Endothelial cell of umbilical vein (primary cell): Measurements from ENCODE around the gene U2AF1. TPM values are rescaled to one million over a fixed set of nuclear protein-coding genes. Genes with fewer than 3 reads are reported as not detected.
"Not testable (repeated sequence)": the region's sequence is repeated elsewhere in the genome, so short reads cannot be mapped to it uniquely, and the experiment has no call there.

Experiments used
- BruUV-seq: library from RNA; stranded (reverse); fragments of 400-500 nt; replicated peaks from 2 replicates; lab custom pipeline; 2021; lab: Mats Ljungman, UMichigan
- CTCF ChIA-PET: fragments of 300-600, 350-600 bp; sonication (Branson Sonifier 250); formaldehyde crosslinking; loops from one replicate; lab custom pipeline; 2021; ENCODE audit warnings: antibody characterized with exemption, inconsistent platforms; lab: Charles Lee
- POLR2A ChIA-PET: fragments of 300-600, 350-600 bp; sonication (Branson Sonifier 250); formaldehyde crosslinking; loops from one replicate; lab custom pipeline; 2021; ENCODE audit warnings: antibody characterized with exemption, inconsistent platforms; lab: Charles Lee
- DNase-seq: peaks from one replicate; pipeline ENCODE4 v3.0.0-alpha.2; 2011; ENCODE audit warnings: low read depth, low spot score
- FAIRE-seq: peaks from 2 replicates; lab custom pipeline; 2011; peaks lifted over from hg19 to GRCh38; lab: Jason Lieb, UNC
- H2AFZ ChIP-seq: 2 replicates; pipeline ENCODE4 v1.6.0; 2012; ENCODE audit warnings: low read depth, low read length, control low read depth, inconsistent platforms
- H3K27ac ChIP-seq: 2 replicates; pipeline ENCODE4 v1.5.1; 2011; ENCODE audit warnings: low read depth, mild to moderate bottlenecking, control low read depth, low read length, moderate library complexity; ENCODE audit not compliant: insufficient read depth
- H3K27me3 ChIP-seq, 2 experiments: 2 replicates each; pipeline versions ENCODE4 v1.6.0 to v1.6.1; 2011; ENCODE audit warnings: low read length in 2 of 2, mixed read lengths in 1 of 2; ENCODE audit not compliant: control insufficient read depth in 2 of 2, insufficient read depth in 2 of 2
- H3K36me3 ChIP-seq, 2 experiments: 2 replicates in 1 of 2; 3 replicates in 1 of 2; pipeline ENCODE4 v1.5.1; 2011; ENCODE audit warnings: low read length in 2 of 2, mild to moderate bottlenecking in 1 of 2, moderate library complexity in 1 of 2; ENCODE audit not compliant: control insufficient read depth in 2 of 2, insufficient read depth in 2 of 2; ENCODE audit errors: extremely low read depth in 1 of 2
- H3K4me1 ChIP-seq: 3 replicates; pipeline ENCODE4 v1.5.1; 2011; ENCODE audit warnings: mild to moderate bottlenecking, low read length; ENCODE audit not compliant: control insufficient read depth, insufficient read depth; ENCODE audit errors: extremely low read depth
- H3K4me2 ChIP-seq: 2 replicates; pipeline ENCODE4 v1.6.1; 2011; ENCODE audit warnings: low read length, control low read depth, mixed read lengths; ENCODE audit not compliant: insufficient read depth
- H3K4me3 ChIP-seq, 3 experiments: fragments of 200-600 bp in 1 of 3; sonication (generic), shearing (Covaris generic) in 1 of 3; replicated peaks in 1 of 3; 2 replicates each; pipeline ENCODE4 v1.5.1; 2011 to 2016; ENCODE audit warnings: control low read depth in 3 of 3, low read length in 3 of 3, mild to moderate bottlenecking in 2 of 3, inconsistent platforms in 1 of 3, low read depth in 1 of 3, moderate library complexity in 1 of 3; ENCODE audit not compliant: insufficient read depth in 1 of 3
- H3K79me2 ChIP-seq: 2 replicates; pipeline ENCODE4 v1.6.0; 2012; ENCODE audit warnings: low read length, inconsistent platforms; ENCODE audit not compliant: control insufficient read depth, insufficient read depth
- H3K9ac ChIP-seq: replicated peaks from 2 replicates; pipeline ENCODE3; 2011; ENCODE audit warnings: low read length, control low read depth; ENCODE audit not compliant: insufficient read depth; ENCODE audit errors: extremely low read depth
- H3K9me1 ChIP-seq: replicated peaks from 3 replicates; pipeline ENCODE4 v1.6.0; 2011; ENCODE audit warnings: mild to moderate bottlenecking, low read length; ENCODE audit not compliant: control insufficient read depth, insufficient read depth; ENCODE audit errors: extremely low read depth
- H3K9me3 ChIP-seq: replicated peaks from 2 replicates; pipeline ENCODE4 v1.5.1; 2012; ENCODE audit warnings: low read length, inconsistent platforms; ENCODE audit not compliant: control insufficient read depth, insufficient read depth
- H4K20me1 ChIP-seq: replicated peaks from 2 replicates; pipeline ENCODE3; 2011; ENCODE audit warnings: mild to moderate bottlenecking, low read length; ENCODE audit not compliant: control insufficient read depth, insufficient read depth; ENCODE audit errors: extremely low read depth
- dilution Hi-C: fragments of 300-500 bp; cut with MboI; formaldehyde crosslinking; loops from one replicate; pipeline ENCODE4 v1.15.0; 2019; ENCODE audit warnings: low sequenced_read_pairs; ENCODE audit not compliant: extremely low pct_ligation_motif_present
- intact Hi-C: fragments of 100-400 bp; cut with micrococcal nuclease; formaldehyde crosslinking; loops from one replicate; pipeline ENCODE4 v1.10.0; 2022
- polyA plus RNA-seq, 4 experiments: library from polyadenylated mRNA; depleted of rRNA in 3 of 4; stranded (reverse) in 3 of 4; unstranded in 1 of 4; fragments of >200 nt; gene quantifications; 2 replicates each; pipeline versions ENCODE4 v1.2.1 to v1.2.3, GENCODE V29; 2011 to 2012; ENCODE audit warnings: missing spikeins in 1 of 4
- total RNA-seq: library from RNA; stranded (reverse); gene quantifications from 2 replicates; pipeline ENCODE4 v1.2.3, GENCODE V29; 2021

U2AF1 gene
- total and polyA plus RNA-seq, 2 donors (not counting 3 experiments of a cell fraction or from before 2014, with no cell fraction given), result 49.5 to 89.8 TPM

DNA sequence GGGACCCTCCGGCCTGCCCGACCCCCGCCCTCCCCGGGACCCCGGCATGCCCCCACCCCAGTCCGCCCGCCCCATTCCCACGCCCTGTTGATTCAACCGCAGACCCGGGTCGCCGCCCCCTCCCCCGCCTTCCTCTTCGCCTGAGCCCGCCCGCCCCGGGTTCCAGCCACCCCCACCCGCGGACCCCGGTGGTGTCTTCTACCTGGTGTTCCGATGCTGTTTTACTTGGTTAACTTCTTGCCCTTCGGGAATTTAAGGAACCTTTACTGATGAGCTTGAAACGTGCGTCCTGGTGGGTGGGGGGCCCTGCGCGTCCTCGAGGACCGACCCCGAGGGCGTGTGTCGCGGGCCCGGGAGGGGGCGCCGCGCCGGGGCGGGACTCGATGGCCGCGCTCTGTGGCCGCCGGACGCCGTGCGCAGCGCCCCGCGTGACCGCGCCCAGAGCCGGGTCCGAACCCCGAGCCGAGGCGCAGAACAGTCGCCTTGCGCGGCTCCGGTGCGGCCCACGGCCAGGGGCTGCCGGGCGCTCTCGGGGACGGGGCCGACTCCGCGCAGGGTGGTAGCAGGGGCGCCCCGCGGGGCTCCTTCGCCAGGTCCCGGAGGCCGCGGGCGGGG lies 31.2 kb downstream of the U2AF1 start:
- H3K36me3 ChIP-seq, FAIRE-seq, H3K79me2 ChIP-seq, DNase-seq, POLR2A ChIA-PET, H3K27me3 ChIP-seq, H3K9me3 ChIP-seq, H3K9ac ChIP-seq, intact Hi-C loops, H3K4me2 ChIP-seq, H3K27ac ChIP-seq, H2AFZ ChIP-seq, H3K4me1 ChIP-seq, H4K20me1 ChIP-seq, H3K9me1 ChIP-seq, H3K4me3 ChIP-seq, CTCF ChIA-PET, dilution Hi-C loops, BruUV-seq: not testable (repeated sequence)

DNA sequence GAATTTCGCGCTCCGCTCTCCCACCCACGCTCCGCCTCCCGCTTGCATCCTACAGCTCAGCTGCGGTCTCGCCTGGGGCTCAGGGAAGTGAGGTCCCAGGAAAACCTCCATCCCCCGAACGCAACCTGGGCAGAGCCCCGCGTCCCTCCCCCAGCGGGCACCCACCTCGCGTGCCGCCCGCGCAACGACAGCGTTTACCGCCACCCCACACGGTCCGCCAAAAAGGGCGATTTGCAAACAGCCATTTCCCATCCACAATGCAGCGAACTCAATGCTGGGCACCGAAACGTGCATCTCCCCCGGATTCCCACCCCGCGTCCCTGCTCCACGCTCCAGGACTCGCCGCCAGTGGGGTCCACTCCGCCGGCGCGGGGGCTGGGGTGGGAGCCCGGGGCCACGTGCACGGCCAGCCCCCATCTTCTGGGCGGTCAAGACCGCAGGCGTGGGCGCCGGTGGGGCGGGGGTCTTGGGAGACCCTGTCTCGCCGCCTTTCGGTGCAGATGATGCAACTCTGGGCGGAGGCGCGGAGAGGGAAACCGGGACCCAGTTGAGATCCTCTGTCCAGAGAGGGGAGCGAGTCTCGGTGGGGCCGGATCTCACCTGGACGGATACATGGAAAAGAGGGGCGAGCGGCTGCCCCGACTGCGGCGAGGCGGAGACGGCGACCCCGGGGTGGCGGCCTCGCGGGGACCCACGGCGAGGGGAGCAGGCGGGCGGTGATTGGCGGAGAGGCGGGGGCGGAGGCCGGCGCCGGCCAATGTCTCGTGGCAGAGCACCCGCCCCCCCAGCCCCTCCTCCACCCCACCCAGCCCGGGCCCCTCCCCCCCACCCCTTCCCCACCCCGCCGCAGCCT lies 32.0 kb downstream of the U2AF1 start, which contains the start of gene CBS:
Gene CBS (minus strand): TSS at position 666 of the 853 bp plus-strand sequence. CDS start 3,642 bp downstream, outside the sequence.
- FAIRE-seq, result not testable (repeated sequence)
- BruUV-seq, result TSS peak; percentile 34

DNA sequence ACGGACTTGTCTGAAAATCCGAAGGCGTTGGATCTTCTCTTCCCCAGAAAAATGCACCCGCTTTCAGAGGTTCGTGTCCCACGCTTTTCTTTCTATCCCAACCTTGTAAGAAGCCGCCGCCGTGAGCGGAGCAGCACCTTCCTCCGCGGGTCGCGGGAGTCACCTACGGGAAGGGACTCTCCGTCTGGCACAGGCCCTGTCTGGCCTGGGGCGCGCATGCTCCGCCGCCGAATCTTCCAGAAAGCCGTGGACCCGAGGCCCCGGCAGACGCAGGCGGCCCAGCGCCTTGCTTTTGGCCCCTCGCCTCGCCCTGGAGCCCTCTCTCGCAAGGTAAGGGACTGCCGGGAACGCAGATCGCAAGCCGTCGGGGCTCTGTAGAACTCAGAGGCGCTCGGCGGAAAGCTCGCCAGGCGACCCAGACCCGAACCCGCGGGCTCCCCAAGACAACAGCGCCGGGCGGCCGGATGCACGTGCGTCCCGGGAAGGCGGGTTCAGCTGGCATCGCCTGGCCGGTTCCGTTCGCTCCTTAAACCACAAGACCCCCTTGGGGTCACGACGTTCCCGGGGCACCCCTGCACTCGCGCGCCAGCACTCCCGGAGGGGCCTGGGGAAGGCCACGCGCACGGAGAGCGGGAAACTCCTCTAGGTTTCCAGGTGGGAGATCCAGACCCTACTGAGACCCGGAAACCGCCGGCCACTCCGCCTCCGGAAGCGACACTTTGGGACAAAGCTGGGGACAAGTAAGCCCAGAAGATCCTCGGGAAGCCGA lies 32.8 kb downstream of the U2AF1 start:
- CTCF ChIA-PET, H2AFZ ChIP-seq, H3K9me1 ChIP-seq, H3K4me2 ChIP-seq, H3K9ac ChIP-seq, H3K36me3 ChIP-seq, H3K4me1 ChIP-seq, H3K27me3 ChIP-seq, intact Hi-C loops, BruUV-seq, DNase-seq, H3K9me3 ChIP-seq, POLR2A ChIA-PET, H3K4me3 ChIP-seq, H3K27ac ChIP-seq, dilution Hi-C loops, H3K79me2 ChIP-seq, H4K20me1 ChIP-seq: not testable (repeated sequence)
- FAIRE-seq, result peak; percentile 47

More for the DNA sequence above, 32.0 kb downstream of the U2AF1 start, which contains the start of gene CBS:
- H3K4me3 ChIP-seq, CTCF ChIA-PET, dilution Hi-C loops, POLR2A ChIA-PET, intact Hi-C loops, H3K36me3 ChIP-seq, DNase-seq, H3K9me1 ChIP-seq, H3K9me3 ChIP-seq, H4K20me1 ChIP-seq, H3K4me1 ChIP-seq, H3K79me2 ChIP-seq, H2AFZ ChIP-seq, H3K27me3 ChIP-seq, H3K27ac ChIP-seq, H3K9ac ChIP-seq, H3K4me2 ChIP-seq: not testable (repeated sequence)
